Retina (tissue), 1 donor: ENCODE results near the gene TEKTIP1.
"Not testable (repeated sequence)": the region's sequence is repeated elsewhere in the genome, so short reads cannot be mapped to it uniquely, and the experiment has no call there.

Experiments used
- DNase-seq: peaks from one replicate; pipeline ENCODE4 v3.0.0-alpha.2; 2016

TEKTIP1 gene

DNA sequence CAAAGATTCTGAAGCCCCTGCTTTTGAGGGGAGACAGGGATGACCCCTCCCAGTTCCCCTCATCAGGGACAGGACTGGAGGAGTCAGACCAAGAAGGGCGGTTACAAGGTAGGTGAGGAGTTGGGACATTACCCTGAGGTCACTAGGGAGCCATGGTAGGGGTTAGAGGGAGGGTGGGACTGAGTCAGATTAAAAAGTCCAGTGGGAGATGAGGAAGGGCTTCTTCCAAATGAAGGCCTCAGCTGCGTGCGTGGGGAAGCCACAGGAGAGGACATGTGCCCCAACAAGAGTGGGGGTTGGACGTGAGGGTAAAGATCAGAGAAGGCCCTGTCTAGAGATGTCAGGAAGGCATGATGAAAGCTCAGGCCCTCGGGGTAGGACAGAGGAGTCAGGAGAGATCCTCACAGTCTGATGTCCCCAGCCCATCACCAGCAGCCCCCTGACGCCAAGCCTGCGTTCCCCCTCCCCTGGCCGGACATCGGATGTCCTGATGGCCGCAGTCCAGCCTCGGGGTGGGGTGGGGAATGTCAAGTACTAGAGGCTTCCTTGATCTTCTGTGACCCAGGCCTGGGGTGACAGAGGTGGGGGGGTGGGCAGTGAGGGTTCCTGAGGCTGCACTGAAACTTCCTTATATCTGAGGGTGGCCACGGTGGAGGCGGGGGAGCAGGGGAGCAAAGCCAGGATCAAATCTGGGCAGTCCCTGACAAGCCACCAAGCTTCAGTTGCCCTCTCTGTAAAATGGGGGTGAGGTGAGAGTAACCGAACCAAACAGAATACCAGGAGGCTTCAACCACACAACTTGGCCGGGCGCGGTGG, 24.9 kb downstream of the TEKTIP1 start:
- DNase-seq = no peak

- no peak for DNase-seq
Measured at GRCh38 chr19:3565139-3565538, 26.2 kb downstream of the TEKTIP1 start.

- DNase-seq = not testable (repeated sequence)
Measured at GRCh38 chr19:3570042-3570441, 31.1 kb downstream of the TEKTIP1 start.

DNA sequence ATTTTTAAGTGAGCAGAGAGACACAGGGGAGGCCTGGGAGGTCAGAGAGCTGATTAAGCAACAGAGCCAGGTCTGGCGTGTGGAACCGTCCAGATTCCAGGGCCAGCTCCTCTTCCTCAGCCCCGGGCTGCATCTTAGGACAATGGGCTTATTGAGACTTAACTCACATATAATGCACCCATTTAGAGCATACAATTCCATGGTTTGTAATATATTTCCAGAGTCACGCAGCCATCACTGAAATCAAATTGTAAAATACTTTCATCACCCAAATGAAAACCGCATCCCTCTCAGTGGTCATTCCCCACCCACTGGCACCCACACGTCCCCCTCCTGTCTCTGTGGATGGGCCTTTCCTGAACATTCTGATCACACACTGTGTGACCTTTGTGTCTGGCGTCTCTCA, 31.6 kb downstream of the TEKTIP1 start:
- DNase-seq = no peak

GRCh38 chr19:3572132-3572854, 33.3 kb downstream of the TEKTIP1 start:
- peak; percentile 99 for DNase-seq

GRCh38 chr19:3572855-3573161, 33.8 kb downstream of the TEKTIP1 start, which contains the start of gene HMG20B:
HMG20B (plus strand) TSS chr19:3572944; CDS start chr19:3573310, 366 bp downstream.
- DNase-seq = no peak

GRCh38 chr19:3573162-3573857, 34.3 kb downstream of the TEKTIP1 start:
- peak; percentile 57 for DNase-seq

DNA sequence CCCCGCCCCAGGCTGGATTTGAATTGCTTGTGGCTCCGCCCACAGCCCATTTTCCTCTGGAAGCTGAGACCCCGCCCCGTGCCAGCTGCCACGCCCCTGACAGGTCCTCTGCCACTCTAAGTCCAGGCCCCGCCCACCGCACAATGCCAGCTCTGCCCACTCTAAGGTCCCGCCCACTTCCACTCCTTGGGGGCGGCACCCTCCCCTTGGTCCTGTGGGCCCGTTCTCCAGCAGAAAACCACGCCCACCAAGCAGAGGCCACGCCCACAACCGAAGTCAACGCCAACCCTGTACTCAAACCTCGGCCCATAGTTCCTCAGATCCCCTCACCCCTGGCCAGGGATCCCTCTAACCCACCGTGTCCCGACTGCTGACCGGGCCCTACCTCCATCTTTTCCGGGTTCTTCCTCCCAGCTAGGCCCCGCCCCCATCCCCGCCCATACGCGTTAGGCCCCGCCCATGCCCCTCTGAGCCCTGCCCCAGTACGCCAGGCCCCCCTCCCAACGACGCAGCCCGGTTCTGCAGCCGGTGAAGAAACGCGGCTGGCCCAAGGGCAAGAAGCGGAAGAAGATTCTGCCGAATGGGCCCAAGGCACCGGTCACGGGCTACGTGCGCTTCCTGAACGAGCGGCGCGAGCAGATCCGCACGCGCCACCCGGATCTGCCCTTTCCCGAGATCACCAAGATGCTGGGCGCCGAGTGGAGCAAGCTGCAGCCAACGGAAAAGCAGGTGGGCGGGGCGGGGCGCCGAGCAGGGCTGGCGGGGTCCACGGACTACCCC, 35.1 kb downstream of the TEKTIP1 start:
- peak; percentile 73 for DNase-seq

GRCh38 chr19:3575260-3575741, 36.3 kb downstream of the TEKTIP1 start:
- DNase-seq = no peak

GRCh38 chr19:3575949-3576673, 37.1 kb downstream of the TEKTIP1 start:
- no peak for DNase-seq

DNA sequence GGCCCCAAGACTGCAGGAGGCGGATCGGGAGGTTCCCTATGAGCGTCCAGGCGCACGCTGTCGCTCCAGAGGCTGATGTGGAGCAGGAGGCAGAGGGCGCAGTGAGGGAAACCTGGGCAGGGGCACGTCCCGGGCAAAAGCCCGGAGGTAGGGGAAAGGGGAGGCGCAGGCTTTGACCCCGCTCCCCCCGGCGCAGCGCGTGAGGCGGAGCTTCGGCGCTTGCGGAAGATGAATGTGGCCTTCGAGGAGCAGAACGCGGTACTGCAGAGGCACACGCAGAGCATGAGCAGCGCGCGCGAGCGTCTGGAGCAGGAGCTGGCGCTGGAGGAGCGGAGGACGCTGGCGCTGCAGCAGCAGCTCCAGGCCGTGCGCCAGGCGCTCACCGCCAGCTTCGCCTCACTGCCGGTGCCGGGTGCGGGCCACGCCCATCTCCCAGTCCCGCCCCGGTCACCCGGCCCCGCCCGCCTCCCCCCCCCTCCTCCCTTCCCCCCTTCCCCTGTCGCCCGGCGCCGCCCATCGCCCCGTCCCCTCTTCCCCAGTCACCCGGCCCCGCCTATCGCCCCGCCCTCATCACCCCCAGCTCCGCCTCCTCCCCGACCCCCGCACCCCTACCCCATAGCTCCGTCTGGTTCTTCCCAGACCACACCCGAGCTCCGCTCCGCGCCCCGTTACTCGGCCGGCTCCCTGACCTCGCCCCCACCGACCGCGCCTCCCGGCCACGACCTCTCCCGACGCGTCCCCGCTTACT, 37.9 kb downstream of the TEKTIP1 start:
- peak; percentile 79 for DNase-seq

GRCh38 chr19:3577723-3578344, 38.9 kb downstream of the TEKTIP1 start:
- no peak for DNase-seq

- no peak for DNase-seq
Measured at GRCh38 chr19:3578390-3578789, 39.4 kb downstream of the TEKTIP1 start.

DNA sequence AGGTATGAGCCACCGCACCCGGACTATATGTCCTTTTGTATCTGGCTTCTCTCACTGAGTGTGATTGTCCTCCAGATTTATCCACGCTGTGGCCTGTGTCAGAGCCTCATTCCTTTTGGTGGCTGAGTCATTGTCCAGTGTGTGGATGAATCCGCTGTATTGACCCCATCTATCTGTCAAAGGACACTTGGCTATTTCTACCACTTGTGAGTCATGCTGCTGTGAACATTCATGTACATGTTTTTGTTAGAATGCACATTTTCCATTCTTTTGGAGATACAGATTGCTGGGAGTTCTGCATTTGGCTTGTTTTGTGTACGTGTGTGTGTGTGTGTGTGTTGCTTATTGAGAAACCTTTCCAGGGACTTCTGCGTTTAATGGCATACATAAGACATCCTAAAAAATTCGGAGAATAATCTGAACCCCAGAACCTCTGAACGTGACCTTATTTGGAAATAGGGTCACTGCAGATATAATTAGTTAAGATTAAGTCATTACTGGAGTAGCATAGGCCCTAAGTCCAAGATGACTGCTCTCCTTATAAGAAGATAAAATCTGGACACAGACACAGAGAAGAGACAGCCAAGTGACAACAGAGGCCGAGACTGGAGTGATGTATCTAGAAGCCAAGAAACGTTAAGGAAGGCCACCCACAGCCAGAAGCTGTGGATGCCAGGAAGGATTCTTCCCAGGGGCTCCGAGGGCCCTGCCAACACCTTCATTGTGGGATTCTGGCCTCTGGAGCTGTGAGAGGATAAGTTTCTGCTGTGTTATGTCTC, 41.4 kb downstream of the TEKTIP1 start:
- DNase-seq = no peak

- DNase-seq = not testable (repeated sequence)
Measured at GRCh38 chr19:3581792-3582191, 42.8 kb downstream of the TEKTIP1 start.

DNA sequence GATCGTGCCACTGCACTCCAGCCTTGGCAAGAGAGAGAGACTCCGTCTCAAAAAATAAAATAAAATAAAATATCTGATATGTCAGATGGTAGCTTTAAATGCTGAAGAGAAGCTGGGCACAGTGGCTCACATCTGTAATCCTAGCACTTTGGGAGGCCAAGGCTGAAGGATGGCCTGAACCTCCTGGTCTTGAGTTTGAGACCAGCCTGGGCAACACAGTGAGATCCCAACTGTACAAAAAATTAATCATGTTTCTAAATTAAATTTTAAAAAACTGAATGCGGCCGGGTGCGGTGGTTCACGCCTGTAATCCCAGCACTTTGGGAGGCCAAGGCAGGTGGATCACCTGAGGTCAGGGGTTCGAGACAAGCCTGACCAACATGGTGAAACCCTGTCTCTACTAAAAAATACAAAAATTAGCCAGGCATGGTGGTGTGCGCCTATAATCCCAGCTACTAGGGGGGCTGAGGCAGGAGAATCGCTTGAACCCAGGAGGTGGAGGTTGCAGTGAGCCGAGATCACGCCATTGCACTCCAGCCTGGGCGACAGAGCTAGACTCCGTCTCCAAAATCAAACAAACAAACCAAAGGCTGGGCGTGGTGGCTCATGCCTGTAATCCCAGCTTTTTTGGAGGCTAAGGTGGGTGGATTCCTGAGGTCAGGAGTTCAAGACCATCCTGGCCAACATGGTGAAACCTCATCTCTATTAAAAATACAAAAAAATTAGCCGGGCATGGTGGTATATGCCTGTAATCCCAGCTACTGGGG, 45.2 kb downstream of the TEKTIP1 start:
- not testable (repeated sequence) for DNase-seq

GRCh38 chr19:3585301-3586126, 46.5 kb downstream of the TEKTIP1 start, which contains the start of gene GIPC3:
GIPC3 (plus strand) TSS chr19:3585478; CDS start chr19:3585598, 120 bp downstream.
- no peak for DNase-seq

DNA sequence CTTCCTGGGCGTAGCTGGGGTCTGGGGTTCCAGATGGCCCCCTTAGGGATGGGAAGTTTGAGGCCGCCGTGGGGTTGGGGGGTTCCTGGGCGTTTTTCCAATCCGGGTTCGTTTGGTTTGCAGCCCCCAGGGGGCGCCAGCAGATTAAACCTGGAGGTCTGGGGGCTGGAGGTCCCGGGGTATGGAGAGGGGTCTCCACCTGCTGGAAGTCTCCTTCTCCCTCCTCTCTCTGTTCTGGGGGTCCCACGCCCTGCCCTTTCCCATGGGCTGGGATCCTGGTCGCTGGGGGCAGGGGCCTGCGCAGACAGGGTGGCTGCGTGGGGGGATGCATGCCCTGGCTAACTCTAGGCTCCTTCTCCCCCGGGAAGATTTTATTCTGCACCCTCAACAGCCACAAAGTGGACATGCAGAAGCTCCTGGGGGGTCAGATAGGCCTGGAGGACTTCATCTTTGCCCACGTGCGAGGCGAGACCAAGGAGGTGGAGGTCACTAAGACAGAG, 47.2 kb downstream of the TEKTIP1 start:
- DNase-seq = peak; percentile 37
